IPS-18c (cell line): ENCODE results near the gene SIDT1.

Experiments
- H3K4me3 ChIP-seq: 2 replicates; pipeline ENCODE4 v1.7.0; 2013; ENCODE audit warnings: low read depth, mild to moderate bottlenecking, low read length, moderate library complexity; ENCODE audit not compliant: insufficient read depth
- H3K9me3 ChIP-seq: one replicate; pipeline ENCODE4 v1.6.1; 2013; ENCODE audit warnings: mild to moderate bottlenecking, low read length, moderate library complexity; ENCODE audit not compliant: control insufficient read depth, insufficient read depth

The SIDT1 gene

GRCh38 chr3:113648524-113648923 is 116.2 kb downstream of the SIDT1 start:
- H3K4me3 ChIP-seq, result no peak overlapping the region

GRCh38 chr3:113649174-113649845 is 117.0 kb downstream of the SIDT1 start:
- H3K9me3 ChIP-seq, result peaks cover 3% of the 10 kb centered on the region
- H3K4me3 ChIP-seq, result no peak overlapping the region

More at GRCh38 chr3:113648524-113648923, 116.2 kb downstream of the SIDT1 start:
- peaks cover 3% of the 10 kb centered on the region for H3K9me3 ChIP-seq

GRCh38 chr3:113654310-113654709 is 122.0 kb downstream of the SIDT1 start:
- no peaks in the 10 kb centered on the region for H3K9me3 ChIP-seq
- no peak overlapping the region for H3K4me3 ChIP-seq

GRCh38 chr3:113654851-113655250 is 122.5 kb downstream of the SIDT1 start:
- H3K9me3 ChIP-seq, result no peaks in the 10 kb centered on the region

GRCh38 chr3:113658107-113658506 is 125.8 kb downstream of the SIDT1 start:
- no peaks in the 10 kb centered on the region for H3K9me3 ChIP-seq
- no peak overlapping the region for H3K4me3 ChIP-seq

More at GRCh38 chr3:113654851-113655250, 122.5 kb downstream of the SIDT1 start:
- H3K4me3 ChIP-seq, result no peak overlapping the region

GRCh38 chr3:113659101-113659541 is 126.8 kb downstream of the SIDT1 start:
- Histone ChIP-seq H3K9me3 (no peaks in the 10 kb centered on the region), H3K4me3 (no peak overlapping the region)

- Histone ChIP-seq H3K4me3 (no peak overlapping the region), H3K9me3 (no peaks in the 10 kb centered on the region)
Measured at GRCh38 chr3:113659996-113660395, 127.6 kb downstream of the SIDT1 start.

- H3K9me3 ChIP-seq, result no peaks in the 10 kb centered on the region
Measured at GRCh38 chr3:113660458-113660857, 128.1 kb downstream of the SIDT1 start.

GRCh38 chr3:113660896-113661295 is 128.5 kb downstream of the SIDT1 start:
- Histone ChIP-seq H3K9me3 (no peaks in the 10 kb centered on the region), H3K4me3 (no peak overlapping the region)

More at GRCh38 chr3:113660458-113660857, 128.1 kb downstream of the SIDT1 start:
- no peak overlapping the region for H3K4me3 ChIP-seq

GRCh38 chr3:113662824-113663223 is 130.5 kb downstream of the SIDT1 start:
- Histone ChIP-seq H3K9me3 (no peaks in the 10 kb centered on the region), H3K4me3 (no peak overlapping the region)

GRCh38 chr3:113663324-113663750 is 131.0 kb downstream of the SIDT1 start:
- no peak overlapping the region for H3K4me3 ChIP-seq
- no peaks in the 10 kb centered on the region for H3K9me3 ChIP-seq

- no peak overlapping the region for H3K4me3 ChIP-seq
- no peaks in the 10 kb centered on the region for H3K9me3 ChIP-seq
Measured at GRCh38 chr3:113663761-113664160, 131.4 kb downstream of the SIDT1 start.

- Histone ChIP-seq H3K9me3 (no peaks in the 10 kb centered on the region), H3K4me3 (no peak overlapping the region)
Measured at GRCh38 chr3:113664523-113665094, 132.3 kb downstream of the SIDT1 start.

GRCh38 chr3:113668015-113668414 is 135.7 kb downstream of the SIDT1 start:
- H3K4me3 ChIP-seq, result no peak overlapping the region
- H3K9me3 ChIP-seq, result no peaks in the 10 kb centered on the region

- Histone ChIP-seq H3K4me3 (no peak overlapping the region), H3K9me3 (no peaks in the 10 kb centered on the region)
Measured at GRCh38 chr3:113673593-113673992, 141.2 kb downstream of the SIDT1 start.

- Histone ChIP-seq H3K4me3 (no peak overlapping the region), H3K9me3 (peaks cover 3% of the 10 kb centered on the region)
Measured at GRCh38 chr3:113676261-113676660, 143.9 kb downstream of the SIDT1 start.

- no peak overlapping the region for H3K4me3 ChIP-seq
- H3K9me3 ChIP-seq, result peaks cover 3% of the 10 kb centered on the region
Measured at GRCh38 chr3:113677737-113678136, 145.4 kb downstream of the SIDT1 start.

GRCh38 chr3:113678773-113679172 is 146.4 kb downstream of the SIDT1 start:
- Histone ChIP-seq H3K9me3 (peaks cover 3% of the 10 kb centered on the region), H3K4me3 (no peak overlapping the region)
